ENCODE measurements around the gene KRTAP10-3. TPM values are rescaled to one million over a fixed set of nuclear protein-coding genes. Genes with fewer than 3 reads are reported as not detected.
A peak's percentile ranks its signal among the peaks of the same experiment; 100 is the strongest.

The KRTAP10-3 gene
- total and polyA plus RNA-seq, 9 of the 15 experiments (the other 6 are each of a cell fraction or from before 2014, with no cell fraction given): not detected

GRCh38 chr21:44517175-44517899, 41.3 kb downstream of the KRTAP10-3 start (continued):
- TF ChIP-seq ZNF717 (CRISPR knock-in tag; IDR thresholded peaks at IDR 0.05) (no peak), DPF2 (IDR thresholded peaks at IDR 0.05) (no peak), ATF4 (CRISPR knock-in tag; IDR thresholded peaks at IDR 0.05) (no peak), L3MBTL2 (IDR thresholded peaks at IDR 0.05) (peak; percentile 96), NRF1 (conservative IDR thresholded peaks at IDR 0.05 in 1 of 2, IDR thresholded peaks at IDR 0.05 in 1 of 2) (peak; percentile 35 to 48; a peak in 3 of 4 replicates), CBX5 (IDR thresholded peaks at IDR 0.05; ENCODE audit: borderline replicate concordance, low read depth) (0 out of 2 replicates have a peak, but pooled peaks have one; percentile 9), GMEB1 (CRISPR knock-in tag; IDR thresholded peaks at IDR 0.05) (peak; percentile 59), JUN (IDR thresholded peaks at IDR 0.05; ENCODE audit: borderline replicate concordance, low read depth, low read length) (peak; percentile 45; the same call in 1 of the 2 replicates), JUN (CRISPR knock-in tag; IDR thresholded peaks at IDR 0.05; ENCODE audit: borderline replicate concordance) (no peak), CLOCK (CRISPR knock-in tag; IDR thresholded peaks at IDR 0.05; ENCODE audit: borderline replicate concordance) (peak; percentile 95), MEIS2 (IDR thresholded peaks at IDR 0.05; ENCODE audit: partially characterized antibody) (peak; percentile 58), ZEB2 (IDR thresholded peaks at IDR 0.05) (0 out of 2 replicates have a peak, but pooled peaks have one; percentile 54), TBP (optimal IDR thresholded peaks at IDR 0.05; ENCODE audit: low read depth, low read length) (peak; percentile 40), PRDM10 (IDR thresholded peaks at IDR 0.05; ENCODE audit: partially characterized antibody) (peak; percentile 50), TEAD1 (CRISPR knock-in tag; IDR thresholded peaks at IDR 0.05) (0 out of 4 replicates have a peak, but pooled peaks of 1 of the 2 experiments have one; percentile 22), CBX8 (IDR thresholded peaks at IDR 0.05; ENCODE audit: borderline replicate concordance, extremely low read depth, low read depth, low read length, poor library complexity, severe bottlenecking) (no peak), GABPA (tag; conservative IDR thresholded peaks at IDR 0.05; ENCODE audit: low read depth) (peak; percentile 77), MCM2 (IDR thresholded peaks at IDR 0.05; ENCODE audit: low read depth) (no peak)
